Panc1 (cell line): ENCODE results near the gene SOX11.

Experiments
- POLR2AphosphoS5 ChIP-seq: IDR thresholded peaks from 2 replicates; pipeline ENCODE4 v1.6.1; 2012; ENCODE audit warnings: mild to moderate bottlenecking, low read depth, low read length, moderate library complexity
- TCF7L2 ChIP-seq: IDR thresholded peaks from 2 replicates; pipeline ENCODE4 v1.6.1; 2011; ENCODE audit warnings: mild to moderate bottlenecking, low read depth, low read length, inconsistent platforms
- TF ChIP-seq, protein P1 (sequence below): fragments of 450-650 bp; IDR thresholded peaks from 2 replicates; pipeline ENCODE4 v1.5.1; 2017; ENCODE audit warnings: mild to moderate bottlenecking
- TF ChIP-seq, protein P2 (sequence below), 2 experiments: IDR thresholded peaks; 2 replicates each; pipeline ENCODE4 v1.6.1; 2011 to 2012; ENCODE audit warnings: low read depth in 2 of 2, control low read depth in 1 of 2, low read length in 1 of 2, mild to moderate bottlenecking in 1 of 2, moderate library complexity in 1 of 2; ENCODE audit not compliant: insufficient read depth in 1 of 2

DNA sequence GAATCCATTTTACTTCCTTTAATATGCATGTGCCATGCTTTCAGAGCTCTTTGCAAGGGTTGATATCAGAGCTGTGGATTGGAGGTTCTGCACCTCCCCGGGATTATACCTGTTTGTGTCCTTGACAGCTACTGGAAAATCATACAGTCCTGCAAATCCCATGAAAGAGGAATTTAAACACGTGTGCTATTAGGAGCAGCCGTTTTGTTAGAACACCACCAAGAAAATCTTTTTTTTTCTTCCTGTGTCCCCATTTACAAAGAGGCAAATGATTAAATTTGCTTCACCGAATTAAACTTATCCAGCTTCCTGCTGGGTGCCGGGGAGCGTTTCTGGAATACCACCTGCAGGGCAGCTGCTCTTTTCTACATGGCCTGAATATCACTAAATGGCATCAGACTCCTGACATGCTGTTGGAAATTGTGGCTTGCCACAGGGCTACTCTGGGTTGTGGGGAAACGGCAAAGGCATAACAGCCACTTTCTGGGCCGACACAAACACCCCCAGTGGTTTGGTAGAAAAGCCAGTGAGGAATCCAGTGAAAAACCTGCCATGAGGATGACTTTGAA, 23.4 kb upstream of the SOX11 start:
- no peak for TF ChIP-seq POLR2AphosphoS5
- TF ChIP-seq, protein P1, sequence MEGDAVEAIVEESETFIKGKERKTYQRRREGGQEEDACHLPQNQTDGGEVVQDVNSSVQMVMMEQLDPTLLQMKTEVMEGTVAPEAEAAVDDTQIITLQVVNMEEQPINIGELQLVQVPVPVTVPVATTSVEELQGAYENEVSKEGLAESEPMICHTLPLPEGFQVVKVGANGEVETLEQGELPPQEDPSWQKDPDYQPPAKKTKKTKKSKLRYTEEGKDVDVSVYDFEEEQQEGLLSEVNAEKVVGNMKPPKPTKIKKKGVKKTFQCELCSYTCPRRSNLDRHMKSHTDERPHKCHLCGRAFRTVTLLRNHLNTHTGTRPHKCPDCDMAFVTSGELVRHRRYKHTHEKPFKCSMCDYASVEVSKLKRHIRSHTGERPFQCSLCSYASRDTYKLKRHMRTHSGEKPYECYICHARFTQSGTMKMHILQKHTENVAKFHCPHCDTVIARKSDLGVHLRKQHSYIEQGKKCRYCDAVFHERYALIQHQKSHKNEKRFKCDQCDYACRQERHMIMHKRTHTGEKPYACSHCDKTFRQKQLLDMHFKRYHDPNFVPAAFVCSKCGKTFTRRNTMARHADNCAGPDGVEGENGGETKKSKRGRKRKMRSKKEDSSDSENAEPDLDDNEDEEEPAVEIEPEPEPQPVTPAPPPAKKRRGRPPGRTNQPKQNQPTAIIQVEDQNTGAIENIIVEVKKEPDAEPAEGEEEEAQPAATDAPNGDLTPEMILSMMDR, result no peak
- TF ChIP-seq, protein P2, sequence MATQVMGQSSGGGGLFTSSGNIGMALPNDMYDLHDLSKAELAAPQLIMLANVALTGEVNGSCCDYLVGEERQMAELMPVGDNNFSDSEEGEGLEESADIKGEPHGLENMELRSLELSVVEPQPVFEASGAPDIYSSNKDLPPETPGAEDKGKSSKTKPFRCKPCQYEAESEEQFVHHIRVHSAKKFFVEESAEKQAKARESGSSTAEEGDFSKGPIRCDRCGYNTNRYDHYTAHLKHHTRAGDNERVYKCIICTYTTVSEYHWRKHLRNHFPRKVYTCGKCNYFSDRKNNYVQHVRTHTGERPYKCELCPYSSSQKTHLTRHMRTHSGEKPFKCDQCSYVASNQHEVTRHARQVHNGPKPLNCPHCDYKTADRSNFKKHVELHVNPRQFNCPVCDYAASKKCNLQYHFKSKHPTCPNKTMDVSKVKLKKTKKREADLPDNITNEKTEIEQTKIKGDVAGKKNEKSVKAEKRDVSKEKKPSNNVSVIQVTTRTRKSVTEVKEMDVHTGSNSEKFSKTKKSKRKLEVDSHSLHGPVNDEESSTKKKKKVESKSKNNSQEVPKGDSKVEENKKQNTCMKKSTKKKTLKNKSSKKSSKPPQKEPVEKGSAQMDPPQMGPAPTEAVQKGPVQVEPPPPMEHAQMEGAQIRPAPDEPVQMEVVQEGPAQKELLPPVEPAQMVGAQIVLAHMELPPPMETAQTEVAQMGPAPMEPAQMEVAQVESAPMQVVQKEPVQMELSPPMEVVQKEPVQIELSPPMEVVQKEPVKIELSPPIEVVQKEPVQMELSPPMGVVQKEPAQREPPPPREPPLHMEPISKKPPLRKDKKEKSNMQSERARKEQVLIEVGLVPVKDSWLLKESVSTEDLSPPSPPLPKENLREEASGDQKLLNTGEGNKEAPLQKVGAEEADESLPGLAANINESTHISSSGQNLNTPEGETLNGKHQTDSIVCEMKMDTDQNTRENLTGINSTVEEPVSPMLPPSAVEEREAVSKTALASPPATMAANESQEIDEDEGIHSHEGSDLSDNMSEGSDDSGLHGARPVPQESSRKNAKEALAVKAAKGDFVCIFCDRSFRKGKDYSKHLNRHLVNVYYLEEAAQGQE (IDR thresholded peaks at IDR 0.05; ENCODE audit: insufficient read depth in 1 of 2, low read depth in 2 of 2, low read length in 1 of 2), result no peak
- TF ChIP-seq TCF7L2, result no peak
